SHP77 (cell line): ENCODE measurements around the gene MRPS18A.

Experiments used
- DNase-seq, 2 experiments: peaks; one replicate each; lab custom pipeline; 2025; lab: John Stamatoyannopoulos, UW

MRPS18A gene

DNA sequence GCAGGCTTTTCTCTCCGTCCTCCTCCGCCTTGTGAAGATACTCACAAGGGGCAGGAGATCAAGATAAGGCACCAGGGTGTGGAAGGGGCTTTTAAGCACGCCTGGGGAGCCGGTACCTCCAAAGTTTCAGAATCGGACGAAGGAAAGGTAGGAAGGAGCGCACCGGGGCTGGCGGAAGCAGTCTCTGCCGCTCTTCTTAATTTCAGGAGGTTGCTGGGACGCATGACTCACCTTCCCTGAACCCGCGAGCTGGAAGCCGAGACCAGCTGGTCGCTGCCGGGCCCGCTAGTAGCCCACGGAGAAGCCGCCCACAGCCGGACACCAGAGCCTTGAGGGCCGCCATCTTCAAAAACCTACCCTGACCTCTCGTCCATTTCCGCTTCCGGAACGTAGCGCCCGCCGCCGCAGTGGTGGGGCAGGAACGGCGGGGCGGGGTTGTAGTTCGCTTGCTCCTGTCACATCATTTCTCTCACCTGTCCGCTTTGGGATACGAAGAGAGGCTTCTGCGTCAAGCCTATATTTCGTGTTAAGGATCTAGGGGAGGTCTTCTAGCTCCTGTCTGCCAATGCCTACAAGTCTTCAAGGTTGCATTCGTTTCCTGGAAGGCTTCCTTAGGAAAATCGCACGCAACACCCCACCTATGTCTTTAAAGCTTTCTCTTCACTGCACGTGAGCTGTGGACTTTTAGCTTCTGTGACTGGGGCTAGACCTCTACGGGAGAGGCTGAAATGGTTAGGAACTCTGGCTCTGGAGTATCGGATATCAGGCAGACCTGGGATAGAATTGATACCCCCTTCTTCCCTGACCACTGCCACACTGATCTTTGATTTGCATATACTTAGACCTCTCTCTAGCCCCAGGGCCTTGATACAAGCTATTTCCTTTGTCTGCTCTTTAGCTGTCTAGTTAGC lies at the start of gene MRPS18A:
Gene MRPS18A, minus strand, starts transcription at position 355 of the 911 bp plus-strand sequence. Its CDS starts 12 bp downstream, at position 343.
- peak; percentile 72 to 75 for DNase-seq

DNA sequence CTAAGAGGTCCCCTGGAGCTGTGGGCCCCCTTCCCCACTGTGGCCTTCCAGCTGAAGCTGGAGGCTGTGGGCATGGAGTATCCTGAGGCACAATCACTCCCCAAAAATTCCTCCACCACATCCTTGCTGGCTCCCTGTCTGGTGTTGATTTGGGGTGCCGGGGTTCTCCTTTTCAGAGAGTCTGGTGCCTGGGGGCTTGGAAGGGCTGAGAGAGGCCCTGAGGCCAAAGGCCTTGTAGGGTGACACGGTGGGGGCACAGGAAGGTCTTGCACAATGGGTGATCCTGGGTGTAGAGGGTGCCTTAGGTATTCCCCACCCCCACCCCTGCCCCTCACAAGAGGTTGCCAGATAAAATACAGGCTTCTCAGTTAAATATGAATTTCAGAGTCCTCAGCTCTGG lies 49.3 kb upstream of the MRPS18A start:
- DNase-seq: no peak

- DNase-seq: no peak
Observed at GRCh38 chr6:43736211-43736786, 48.7 kb upstream of the MRPS18A start.

DNA sequence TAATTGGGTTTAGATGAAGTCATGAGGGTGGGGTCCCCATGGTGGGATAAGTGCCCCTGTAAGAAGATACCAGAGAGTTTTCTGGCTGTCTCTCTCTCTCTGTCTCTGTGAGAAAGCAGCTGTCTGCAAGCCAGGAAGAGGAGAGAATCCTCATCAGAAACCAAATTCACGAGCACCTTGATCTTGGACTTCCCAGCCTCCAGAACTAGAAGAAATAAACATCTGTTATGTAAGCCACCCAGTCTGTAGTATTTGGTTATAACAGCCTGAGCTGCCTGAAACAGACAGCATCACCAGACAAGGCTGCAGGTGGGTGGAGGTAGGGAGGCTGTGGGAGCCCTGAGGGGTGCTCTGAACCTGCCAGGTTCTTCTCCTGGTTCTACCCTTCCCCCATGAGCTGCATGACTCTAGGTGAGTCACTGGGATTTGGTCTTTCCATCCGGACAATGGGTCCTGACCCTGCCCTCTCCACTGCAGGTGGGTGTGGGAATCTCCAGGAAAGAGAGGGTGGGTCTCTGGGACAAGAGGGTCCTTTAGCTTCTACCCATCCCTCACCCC lies 48.1 kb upstream of the MRPS18A start:
- DNase-seq: no peak

DNA sequence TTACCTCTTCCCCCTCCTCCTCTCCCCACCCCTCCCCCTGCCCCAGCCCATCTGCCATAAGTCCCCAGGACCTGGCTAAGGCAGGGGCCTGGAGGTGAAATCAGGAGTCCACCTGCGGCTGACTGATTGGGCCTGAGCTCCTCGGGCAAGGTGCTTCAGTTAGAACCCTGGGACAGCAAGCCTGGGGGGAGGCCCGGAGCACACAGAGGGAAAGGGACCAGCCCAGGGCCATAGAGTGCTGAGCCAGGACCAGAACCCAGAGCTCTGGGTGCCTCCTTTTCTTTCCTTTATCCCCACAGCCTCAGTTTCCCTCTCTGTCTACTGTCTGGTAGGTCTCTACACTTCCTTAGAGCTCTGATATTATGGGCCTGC lies 46.7 kb upstream of the MRPS18A start:
- no peak for DNase-seq

GRCh38 chr6:43733471-43734293 lies 46.1 kb upstream of the MRPS18A start:
- DNase-seq: no peak

DNA sequence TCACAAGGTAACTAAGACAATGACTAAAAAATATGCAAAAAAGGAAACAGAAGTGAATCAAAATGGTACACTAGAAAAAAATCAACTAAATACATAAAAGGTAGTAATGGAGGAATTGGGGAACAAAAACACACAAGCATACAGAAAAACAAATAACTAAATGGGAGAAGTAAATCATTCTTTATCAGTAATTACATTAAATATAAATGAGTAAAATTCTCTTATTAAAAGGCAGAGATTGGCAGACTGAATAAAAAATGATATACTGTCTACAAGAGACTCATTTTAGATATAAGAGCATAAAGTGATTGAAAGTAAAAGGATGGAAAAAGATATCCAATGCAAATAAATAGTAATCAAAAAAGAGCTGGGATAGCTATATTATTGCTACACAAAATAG lies 43.0 kb upstream of the MRPS18A start:
- DNase-seq: no peak

DNA sequence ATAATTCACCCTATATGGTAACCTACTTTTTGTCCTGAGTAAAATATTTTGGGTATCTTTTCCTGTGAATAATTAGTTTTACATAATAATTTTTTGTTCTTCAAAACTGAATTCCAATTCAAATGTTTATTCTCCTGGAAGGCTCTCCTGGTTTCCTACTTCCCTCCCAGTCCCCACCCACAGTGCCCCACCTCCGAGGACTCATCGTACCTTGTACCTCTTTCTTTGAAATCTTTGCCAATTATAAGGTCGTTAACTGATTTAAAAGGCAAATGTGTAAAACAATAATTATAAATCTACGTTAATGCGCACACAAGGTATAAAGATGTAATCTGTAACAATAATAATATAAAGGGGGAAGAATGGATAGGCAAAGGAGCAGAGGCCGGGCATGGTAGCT lies 41.9 kb upstream of the MRPS18A start:
- DNase-seq: no peak

DNA sequence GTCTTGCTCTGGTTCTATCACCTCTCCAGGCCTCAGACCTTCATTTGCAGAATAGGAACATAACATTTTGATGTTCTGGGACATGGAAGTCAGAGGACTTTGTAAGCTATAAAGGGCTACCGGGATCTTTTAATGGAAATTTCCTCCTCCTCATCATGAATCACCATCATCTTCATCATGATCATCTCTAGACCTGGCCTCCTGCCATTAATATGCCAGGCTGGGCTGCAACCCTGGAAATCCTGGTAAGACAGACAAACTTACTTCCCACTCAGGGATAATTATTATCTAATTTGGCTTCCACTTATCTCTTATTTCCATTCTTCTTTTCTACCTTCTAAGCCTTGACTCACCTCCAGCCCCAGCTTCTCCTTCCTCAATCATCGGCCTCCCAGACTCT lies 41.0 kb upstream of the MRPS18A start:
- DNase-seq: no peak

DNA sequence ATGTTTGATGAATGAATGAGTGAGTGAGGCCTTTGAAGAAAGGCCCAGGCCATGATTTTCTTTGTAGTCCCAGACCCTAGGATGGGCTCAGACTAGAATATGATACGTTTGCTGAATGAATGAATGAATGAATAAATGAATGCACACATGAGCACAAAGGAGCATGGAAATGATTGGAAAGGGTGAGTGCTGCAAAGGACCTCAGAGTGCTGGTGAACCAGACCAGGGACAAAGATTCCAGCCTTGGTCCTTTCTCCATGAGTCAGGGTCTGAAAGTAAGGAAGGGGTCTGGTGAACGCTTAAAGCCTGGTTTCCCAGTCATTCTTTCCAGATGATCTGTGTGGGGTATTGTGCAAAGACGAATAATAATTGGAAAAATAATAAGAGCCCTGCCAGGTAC lies 40.0 kb upstream of the MRPS18A start:
- no peak for DNase-seq

DNA sequence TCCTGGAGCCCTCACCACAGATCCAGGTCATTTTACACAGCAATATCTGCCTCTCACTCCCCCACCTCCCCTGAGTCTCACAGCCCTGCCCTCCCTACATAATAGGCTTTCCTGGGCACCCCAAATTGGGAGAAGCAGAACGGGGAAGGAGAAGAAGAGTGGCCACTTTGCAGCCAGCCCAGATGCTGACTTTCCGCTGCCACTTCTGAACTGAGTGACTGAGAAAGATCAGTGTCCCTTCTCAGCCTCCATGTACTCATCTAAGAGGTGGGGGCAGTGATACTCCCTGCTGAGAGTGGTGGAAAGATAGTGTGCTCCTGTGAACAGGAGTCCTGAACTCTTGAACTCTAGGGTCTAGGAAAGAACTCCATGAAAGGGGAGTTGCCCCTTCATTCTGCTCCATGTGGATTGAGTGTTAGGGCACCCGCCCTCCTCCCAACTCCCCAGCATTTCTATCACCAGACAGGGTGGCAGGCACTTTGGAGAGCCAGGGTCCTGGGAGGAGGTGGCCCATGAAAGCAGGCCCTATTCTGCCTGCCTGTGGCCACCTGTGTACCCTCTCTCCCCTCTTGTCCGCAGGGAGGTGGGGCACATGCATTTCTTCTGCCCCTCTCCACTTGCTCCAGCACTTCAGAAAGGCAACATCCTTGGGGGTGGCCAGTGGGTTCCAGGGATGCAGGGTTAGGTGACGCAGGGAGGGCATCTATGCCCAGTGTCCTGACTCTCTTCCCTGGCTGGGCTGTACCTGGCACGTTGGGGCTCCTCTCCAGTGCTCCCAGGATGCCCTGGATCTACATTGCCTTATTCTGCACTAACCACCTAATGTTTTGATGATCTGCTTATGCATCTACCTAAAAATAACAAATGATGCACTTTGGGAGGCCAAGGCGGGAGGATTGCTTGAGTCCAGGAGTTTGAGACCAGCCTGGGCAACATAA lies 38.3 kb upstream of the MRPS18A start:
- no peak for DNase-seq

DNA sequence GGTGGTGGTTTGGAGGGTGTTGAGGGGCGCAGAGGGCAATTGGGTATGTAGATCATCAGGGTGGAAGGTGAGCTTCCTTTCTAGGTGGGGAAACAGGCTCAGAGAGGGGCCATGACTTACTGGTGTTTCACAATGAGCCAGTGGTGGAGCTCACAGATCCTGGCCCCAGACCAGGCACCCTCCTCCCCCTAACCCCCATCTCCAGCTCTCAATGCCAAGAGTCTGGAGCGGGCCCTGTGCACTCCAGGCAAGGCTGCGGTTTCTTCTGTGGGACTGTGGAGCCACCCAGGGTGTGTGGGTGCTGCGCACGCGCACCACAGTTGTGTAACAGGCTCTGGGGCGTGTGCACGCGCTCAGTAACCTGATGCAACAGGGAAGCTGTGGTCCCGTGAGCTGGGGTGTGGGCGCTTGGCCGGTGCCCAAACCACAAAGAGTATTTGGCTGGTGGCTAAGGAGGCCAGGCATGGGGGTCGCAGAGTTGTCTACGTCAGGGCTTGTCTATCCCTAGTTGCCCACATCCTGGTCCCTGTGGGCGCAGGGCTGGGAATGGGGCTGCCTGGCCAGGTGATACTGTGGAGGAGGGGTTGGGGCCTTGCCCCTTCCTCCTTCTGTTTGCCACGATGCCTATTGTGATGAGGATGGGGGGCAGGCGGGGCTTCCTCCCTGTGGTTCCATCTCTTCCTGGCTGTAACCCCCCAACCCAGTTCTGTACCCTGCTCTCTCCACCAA lies 37.5 kb upstream of the MRPS18A start:
- peak; percentile 23 to 31 for DNase-seq

DNA sequence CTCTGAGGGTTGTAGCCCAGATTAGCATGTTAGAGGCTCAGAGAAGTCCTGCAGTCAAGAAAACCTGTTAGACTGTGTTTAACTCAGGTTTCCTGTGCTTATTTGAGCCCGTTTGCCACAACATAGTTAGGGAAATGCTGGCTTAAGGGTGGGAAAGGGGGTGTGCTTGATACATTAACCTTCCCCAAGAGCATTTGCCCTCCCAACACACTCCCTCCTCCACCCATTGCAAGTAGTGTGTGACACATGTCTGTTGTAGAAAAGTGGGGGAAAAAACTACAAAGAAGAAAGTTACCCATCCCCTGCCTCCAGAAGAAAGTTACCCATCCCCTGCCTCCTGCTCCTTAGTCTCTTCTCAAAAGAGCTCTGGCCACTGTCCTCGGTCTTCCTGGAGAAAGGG lies 36.8 kb upstream of the MRPS18A start:
- DNase-seq: no peak

GRCh38 chr6:43723737-43724295 lies 36.2 kb upstream of the MRPS18A start:
- DNase-seq: peak; percentile 56 to 62

GRCh38 chr6:43722920-43723545 lies 35.4 kb upstream of the MRPS18A start:
- no peak for DNase-seq

- no peak for DNase-seq
Observed at GRCh38 chr6:43720999-43721398, 33.4 kb upstream of the MRPS18A start.

- no peak for DNase-seq
Observed at GRCh38 chr6:43719511-43719910, 31.9 kb upstream of the MRPS18A start.

GRCh38 chr6:43718387-43719105 lies 31.0 kb upstream of the MRPS18A start:
- DNase-seq: no peak

GRCh38 chr6:43717822-43718221 lies 30.2 kb upstream of the MRPS18A start:
- no peak for DNase-seq
